GM12892 (cell line): Measurements from ENCODE around the gene ZFYVE21.
"Not testable (repeated sequence)": the region's sequence is repeated elsewhere in the genome, so short reads cannot be mapped to it uniquely, and the experiment has no call there.

Source experiments
- DNase-seq: peaks from one replicate; pipeline ENCODE4 v3.0.0; 2011; ENCODE audit not compliant: insufficient read length
- FAIRE-seq: peaks from 2 replicates; lab custom pipeline; 2011; peaks lifted over from hg19 to GRCh38; lab: Jason Lieb, UNC
- POLR2A ChIP-seq: IDR thresholded peaks from 2 replicates; pipeline ENCODE4 v1.6.1; 2011; ENCODE audit warnings: low read depth, low read length, control low read depth
- POLR2AphosphoS5 ChIP-seq: IDR thresholded peaks from 2 replicates; pipeline ENCODE4 v1.6.1; 2011; ENCODE audit warnings: low read depth, low read length, control low read depth
- TAF1 ChIP-seq: IDR thresholded peaks from 2 replicates; pipeline ENCODE4 v1.6.1; 2011; ENCODE audit warnings: low read depth, mild to moderate bottlenecking, control low read depth, low read length, borderline replicate concordance

Gene ZFYVE21

DNA sequence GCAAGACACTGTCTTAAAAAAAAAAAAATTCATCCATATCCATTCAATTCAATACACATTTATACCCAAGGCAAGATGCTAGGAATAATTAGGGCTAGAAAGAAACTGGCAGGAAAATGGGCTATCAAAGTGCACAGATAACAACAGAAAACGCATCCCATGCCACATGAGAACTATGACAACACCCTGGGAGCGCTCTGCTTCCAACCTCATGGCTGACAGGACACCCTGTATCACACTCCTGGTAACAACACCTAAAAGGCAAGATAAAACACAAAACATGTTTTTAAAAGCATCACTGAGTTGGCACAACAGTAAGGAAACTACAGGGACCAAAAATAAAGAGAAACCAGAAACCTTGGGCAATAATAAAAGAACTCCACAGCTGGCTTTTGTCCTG is 54.9 kb downstream of the ZFYVE21 start:
- FAIRE-seq (no peak), DNase-seq (no peak)
- TF ChIP-seq POLR2AphosphoS5, result no peak
- no peak for TF ChIP-seq POLR2A
- no peak for TF ChIP-seq TAF1

DNA sequence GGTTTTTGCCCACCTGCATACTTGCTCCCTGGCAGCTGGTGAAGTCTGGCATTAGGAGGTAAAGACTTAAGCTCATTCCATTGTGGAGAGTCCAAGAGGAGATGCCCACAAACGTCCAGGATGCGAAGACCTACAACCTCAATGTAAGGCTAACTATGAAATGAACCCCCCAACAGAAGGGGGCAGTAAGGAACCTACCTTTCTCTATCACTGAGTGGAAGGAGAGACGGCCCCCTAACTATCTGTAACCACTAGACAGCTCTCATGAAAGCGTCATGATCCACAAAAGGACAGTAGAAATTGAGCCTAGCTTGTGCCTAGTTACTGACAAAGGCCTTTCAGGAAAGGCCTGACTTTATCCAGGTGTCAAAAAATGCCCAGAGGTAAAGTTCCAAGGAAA is 55.3 kb downstream of the ZFYVE21 start:
- TF ChIP-seq TAF1 (no peak), POLR2A (no peak), POLR2AphosphoS5 (no peak)
- FAIRE-seq (no peak), DNase-seq (no peak)

DNA sequence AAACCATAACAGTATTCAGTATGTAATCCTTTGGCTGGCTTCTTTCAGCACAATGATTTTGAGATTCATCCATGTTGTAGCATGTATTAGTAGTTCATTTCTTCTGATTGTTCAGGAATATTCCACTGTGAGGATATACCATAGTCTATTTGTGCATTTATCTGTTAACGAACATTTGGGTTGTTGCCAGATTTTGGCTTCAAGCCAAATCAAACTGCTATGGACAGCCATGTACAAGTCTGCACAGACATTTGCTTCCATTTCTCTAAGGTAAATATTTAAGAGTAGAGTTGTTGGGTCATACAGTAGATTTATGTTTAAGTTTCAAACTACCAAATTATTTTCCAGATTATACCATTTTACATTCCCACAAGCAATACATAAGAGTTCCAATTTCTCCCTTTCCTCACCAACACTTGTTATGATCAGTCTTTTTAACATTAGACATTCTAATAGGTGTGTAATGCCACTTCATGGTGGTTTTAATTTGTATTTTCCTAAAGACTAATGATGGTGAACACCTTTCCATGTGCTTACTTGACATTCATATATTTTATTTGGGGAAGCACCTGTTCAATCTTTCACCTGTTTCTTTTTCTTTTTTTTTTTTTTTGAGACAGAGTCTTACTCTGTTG is 56.6 kb downstream of the ZFYVE21 start:
- FAIRE-seq (no peak), DNase-seq (no peak)
- no peak for TF ChIP-seq POLR2AphosphoS5

DNA sequence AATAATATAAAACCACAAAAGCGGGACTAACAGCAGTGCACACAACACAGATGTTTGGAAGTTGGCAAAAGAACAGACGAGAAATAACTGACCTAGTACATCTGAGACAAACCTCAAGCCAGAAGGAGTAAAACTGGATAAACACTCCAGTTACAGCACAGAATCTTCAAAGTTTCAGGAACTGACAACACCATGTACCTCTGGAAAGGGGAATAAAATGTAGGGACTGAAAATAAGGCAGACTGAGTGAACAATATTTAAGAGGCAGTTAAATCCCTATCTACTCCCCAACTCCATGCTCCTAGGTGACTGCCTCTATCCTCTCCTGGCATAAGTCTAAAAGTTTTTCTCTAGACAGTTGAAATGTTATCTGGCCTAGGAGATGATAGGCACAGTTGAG is 57.9 kb downstream of the ZFYVE21 start:
- no peak for DNase-seq
- FAIRE-seq, result no peak
- TF ChIP-seq POLR2AphosphoS5 (no peak), POLR2A (no peak), TAF1 (no peak)

DNA sequence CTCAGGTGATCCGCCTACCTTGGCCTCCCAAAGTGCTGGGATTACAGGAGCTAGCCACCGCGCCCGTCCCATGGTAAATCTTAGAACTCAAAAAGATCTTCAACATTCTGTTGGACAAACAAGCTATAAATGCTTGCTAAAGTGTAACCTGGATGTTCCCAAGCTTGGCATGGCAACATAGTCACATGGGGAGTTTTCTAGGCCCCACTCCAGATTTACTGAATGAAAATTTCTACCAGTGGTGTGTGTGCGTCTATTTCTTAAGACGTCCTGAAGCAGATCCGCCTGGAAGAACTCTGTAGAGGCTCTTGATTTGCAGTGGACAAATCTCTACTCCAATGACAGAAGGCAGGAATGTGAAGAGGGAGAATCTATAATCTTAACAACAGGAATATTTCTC is 59.9 kb downstream of the ZFYVE21 start:
- no peak for FAIRE-seq
- no peak for DNase-seq
- TF ChIP-seq TAF1 (no peak), POLR2A (no peak), POLR2AphosphoS5 (no peak)

DNA sequence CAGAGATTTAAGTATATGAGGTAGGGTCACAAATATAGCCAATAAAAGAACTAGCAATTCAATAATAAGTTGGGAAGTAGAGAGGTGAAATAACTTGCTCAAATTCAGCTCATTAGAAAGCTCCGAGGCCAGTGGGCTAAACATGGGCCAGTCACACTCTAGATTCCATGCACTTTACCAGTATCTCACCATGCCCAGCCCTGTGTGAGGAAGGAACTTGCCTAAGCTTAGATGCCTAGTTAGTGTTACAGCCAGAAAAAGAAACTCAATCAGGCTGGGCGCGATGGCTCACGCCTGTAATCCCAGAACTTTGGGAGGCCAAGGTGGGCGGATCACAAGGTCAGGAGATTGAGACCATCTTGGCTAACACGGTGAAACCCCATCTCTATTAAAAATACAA is 60.7 kb downstream of the ZFYVE21 start:
- DNase-seq, FAIRE-seq: not testable (repeated sequence)

DNA sequence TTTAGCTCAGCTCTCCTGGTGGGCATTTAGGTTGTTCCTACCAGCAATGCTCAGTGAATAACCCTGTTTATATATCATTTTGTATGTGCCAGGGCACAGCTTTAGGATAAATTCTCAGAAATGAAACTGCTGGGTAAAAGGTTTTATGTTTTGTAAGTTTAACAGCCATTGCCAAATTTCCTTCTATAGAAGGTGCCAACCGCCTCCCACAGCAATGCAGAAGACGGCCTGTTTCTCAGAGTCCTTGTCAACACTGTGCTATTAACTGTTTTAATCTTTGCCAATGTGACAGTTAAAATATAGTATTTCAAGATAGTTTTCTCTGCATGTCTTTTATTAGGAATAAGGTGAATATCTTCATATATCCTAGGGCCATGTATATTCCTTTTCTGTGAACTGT is 66.8 kb downstream of the ZFYVE21 start:
- DNase-seq (no peak), FAIRE-seq (no peak)
- TF ChIP-seq POLR2AphosphoS5, result no peak
- no peak for TF ChIP-seq POLR2A
- no peak for TF ChIP-seq TAF1
